HG03558 (cell line): ENCODE measurements around the gene PLD5.
"Not testable (repeated sequence)": the region's sequence is repeated elsewhere in the genome, so short reads cannot be mapped to it uniquely, and the experiment has no call there.

Source experiments
- ATAC-seq: cut with Tn5 transposase; IDR thresholded peaks from one replicate; pipeline ENCODE4 v1.9.1; 2021; ENCODE audit warnings: moderate number of reproducible peaks; ENCODE audit not compliant: unreplicated experiment; ENCODE audit errors: extremely low read depth

PLD5 gene

DNA sequence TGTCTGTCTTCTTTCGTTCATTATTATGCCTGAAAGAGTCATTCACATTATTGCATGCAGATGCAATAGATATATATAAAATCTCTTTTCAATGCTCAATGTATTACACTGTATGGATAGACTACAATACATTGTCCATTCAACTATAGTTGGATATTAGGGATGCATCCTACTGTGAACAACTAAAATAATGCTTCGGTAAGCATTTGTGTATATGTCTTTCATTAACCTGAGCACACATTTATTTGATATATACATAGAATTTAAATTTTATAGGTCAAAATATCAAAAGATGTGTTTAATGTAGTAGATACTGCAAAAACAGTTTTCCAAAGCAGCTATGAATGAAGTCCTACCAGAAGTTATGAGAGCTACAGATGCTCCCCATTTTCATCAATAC lies 8.9 kb downstream of the PLD5 start:
- no peak for ATAC-seq

GRCh38 chr1:242506724-242507123 lies 17.8 kb downstream of the PLD5 start:
- no peak for ATAC-seq

- ATAC-seq, result no peak
These were observed 35.0 kb downstream of the PLD5 start for GRCh38 chr1:242489545-242489944.

- no peak for ATAC-seq
These were observed 46.6 kb downstream of the PLD5 start for GRCh38 chr1:242477944-242478343.

GRCh38 chr1:242470774-242471173 lies 53.7 kb downstream of the PLD5 start:
- no peak for ATAC-seq

GRCh38 chr1:242468784-242469183 lies 55.7 kb downstream of the PLD5 start:
- no peak for ATAC-seq

DNA sequence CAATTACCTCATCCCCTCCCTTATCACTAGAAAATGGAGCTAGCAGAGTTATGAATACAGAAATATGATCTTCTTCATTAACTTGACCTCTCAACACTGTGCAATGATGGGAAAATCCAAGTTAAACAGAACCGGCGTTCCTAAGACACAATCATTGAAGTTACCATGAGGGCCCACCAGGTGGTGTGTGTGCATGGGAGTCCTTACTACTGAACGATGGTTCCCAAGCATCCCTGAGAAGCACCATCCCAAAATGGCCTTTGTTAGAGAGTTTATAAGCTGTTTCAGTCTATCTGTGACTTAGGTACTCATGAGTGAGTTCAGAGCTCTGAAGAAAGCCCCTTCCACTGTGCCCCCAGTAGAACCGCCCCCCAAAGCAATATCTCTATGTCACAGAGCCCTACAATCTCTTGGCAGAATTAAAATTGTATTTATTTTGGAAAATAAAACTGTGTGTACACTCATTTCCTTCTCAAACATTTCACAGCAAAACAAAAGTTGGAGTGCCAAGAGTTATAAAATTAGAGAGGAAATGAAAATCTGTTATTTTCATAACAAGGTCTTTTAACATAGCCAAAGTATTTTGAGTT lies 56.8 kb downstream of the PLD5 start:
- no peak for ATAC-seq

GRCh38 chr1:242462867-242463266 lies 61.6 kb downstream of the PLD5 start:
- ATAC-seq, result no peak

DNA sequence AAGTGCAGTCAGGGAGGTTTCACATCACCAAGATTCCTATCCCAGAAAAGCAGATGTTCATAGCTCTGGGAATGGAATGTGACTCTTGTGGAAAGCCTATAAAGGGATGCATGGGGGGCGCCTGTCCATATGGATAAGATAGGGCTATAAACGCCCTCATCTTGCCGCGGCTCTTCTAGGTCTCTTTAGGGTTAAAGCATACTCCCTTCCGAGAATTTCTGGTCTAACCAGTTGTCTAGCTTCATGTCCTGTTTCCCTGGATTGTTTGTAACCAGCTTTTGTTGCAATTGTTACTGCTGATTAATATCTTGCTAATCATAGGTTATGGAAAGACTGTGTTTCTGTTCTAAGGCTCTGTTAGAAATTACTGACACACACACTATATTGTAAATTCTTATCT lies 64.8 kb downstream of the PLD5 start:
- ATAC-seq, result not testable (repeated sequence)

DNA sequence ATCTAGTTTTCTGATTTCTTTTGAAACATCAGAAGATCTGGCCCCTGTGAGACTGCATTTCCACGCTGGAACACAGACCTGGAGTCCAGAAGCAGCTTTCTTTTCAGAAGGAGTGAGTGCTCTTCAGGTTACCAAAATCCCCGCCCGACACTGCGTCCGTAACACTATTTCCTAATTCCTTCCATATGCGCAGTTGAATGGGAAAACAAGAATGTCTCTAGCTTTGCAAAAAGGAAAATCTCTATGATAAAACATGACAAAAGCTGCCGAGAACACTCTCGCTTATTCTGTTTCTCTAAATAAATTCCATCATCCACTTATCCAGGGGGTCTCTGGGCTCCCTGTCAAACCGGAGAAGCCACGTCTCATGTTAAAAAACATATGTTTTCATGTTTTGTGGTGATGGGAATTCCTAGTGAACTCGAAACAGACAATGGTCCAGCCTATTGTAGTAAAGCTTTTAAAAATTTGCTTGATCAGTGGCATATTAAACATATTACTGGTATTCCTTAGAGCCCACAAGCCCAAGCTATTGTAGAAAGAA lies 67.7 kb downstream of the PLD5 start:
- no peak for ATAC-seq

GRCh38 chr1:242455052-242455361 lies 69.5 kb downstream of the PLD5 start:
- ATAC-seq, result no peak

DNA sequence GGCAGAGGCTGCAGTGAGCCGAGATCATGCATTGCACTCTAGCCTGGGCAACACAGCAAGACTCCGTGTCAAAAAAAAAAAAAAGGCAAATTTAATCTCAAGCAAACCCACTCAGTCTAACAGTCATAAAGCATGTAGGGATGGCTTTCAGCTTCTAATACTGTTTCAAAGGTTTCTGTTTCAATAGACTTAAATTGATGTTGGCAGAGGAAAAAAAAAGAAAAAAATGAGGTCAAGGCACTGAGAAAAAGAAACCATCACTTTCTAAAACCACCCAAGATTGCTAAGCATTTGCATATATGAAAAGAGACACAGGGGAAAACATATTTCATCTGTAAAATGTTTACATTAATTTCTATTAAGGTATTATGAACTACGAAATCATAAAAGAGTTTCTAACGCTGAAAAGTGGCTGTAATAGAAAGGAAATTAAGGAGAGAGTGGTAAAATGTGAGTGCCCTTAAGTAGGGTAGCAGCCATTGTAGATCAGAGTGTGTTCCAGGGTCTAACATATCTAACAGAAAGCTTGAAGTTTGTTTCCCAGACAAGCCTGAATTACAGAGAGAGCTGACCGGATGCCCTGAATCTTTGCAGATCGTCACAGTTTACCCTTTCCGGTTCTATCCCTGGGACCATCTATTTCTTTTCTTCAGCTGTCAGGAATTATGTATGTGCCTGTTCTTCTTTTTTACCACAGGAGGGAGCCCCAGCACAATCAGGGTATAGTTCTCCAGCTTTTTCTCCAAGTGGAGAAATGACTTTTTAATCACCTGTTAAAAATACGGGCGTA lies 70.0 kb downstream of the PLD5 start:
- no peak for ATAC-seq

- ATAC-seq, result no peak
These were observed 71.9 kb downstream of the PLD5 start for GRCh38 chr1:242452573-242452972.

DNA sequence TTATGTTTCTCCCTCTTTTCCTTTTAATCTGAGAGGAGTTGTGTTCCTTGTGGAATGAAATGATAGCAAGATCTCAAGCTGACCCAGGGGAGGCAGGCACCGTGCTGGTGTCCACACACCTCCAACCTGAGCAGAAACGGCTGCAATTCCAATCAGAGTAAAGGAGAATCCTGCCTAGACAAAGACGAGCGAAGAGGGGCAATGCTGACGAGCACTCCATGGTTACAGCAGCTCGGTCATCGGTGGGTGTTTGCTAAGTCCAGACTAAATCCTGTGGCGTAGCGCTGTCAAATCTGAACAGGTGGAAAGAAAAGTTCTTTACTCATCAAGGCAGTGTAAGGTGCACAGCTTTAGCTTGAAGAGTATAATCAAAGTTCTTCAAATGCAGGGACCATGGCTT lies 74.8 kb downstream of the PLD5 start:
- no peak for ATAC-seq

DNA sequence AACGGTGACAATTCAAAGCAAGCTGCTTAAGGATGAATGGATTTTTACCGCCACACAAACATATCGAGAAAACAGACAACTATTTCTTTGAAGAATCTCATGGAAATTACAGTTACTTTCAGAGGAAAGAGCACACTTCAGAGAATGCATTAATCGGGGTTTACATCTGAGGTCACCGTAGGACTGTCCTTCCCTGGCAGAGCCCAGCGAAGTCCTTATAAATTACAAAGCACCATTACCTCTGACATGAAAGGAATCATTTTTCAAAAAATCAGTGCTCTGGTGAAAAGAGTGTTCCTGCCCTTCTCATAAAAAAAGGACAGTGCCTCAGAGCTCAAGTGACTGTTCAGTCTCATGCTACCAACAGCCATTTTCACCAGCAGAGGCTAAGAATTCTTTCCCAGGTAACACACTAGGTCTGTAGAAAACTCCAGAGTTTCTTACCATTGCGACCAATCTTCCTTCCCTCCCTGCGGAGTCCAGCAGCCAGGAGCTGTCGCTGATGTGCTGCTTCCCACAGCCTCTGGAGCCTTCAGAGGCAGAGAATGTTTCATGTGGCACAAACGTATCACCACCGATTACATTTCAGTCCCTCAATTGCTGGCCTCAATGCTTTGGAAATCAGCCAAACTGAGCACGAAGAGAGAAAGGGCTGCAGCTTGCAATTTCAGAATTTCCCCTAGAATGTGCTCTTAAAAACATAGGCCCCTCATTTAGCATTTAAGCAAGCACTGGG lies 75.4 kb downstream of the PLD5 start:
- ATAC-seq, result no peak

DNA sequence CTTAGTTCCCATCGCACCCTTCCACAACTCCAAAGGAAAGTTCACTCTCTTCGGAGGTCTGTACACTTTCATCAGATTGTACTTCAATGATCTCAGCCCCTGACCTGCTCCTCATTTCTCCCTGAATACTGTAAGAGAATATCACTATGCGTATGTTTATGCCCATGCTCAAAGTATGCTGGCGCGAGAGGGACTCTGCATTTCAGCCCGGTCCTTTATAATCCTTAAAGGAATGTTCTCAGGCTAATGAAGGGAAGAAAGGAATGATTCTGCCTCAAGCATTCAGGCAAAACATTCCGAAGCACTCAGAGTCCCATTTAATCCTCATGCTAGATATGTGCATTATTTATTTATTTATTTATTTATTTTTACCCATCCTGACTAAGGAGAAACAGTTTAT lies 76.8 kb downstream of the PLD5 start:
- no peak for ATAC-seq

DNA sequence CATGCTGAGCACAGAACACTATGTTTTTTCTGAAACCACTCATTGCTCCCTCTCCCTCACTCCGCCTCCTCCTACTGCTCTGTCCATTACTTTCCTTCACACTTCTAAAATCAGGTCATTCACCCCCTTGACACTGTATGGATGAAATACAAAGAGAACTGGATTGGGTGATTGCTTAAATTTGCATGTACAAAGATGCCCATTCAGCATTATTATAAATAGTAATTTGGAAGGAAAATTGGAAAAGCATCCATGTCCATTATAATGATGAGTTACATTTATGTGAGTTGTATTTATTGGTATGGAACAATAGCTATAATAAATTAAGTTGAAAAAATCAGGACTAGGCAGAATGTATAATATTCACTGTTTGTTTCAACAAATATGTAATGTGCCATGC lies 83.7 kb downstream of the PLD5 start:
- ATAC-seq, result no peak

- no peak for ATAC-seq
These were observed 89.3 kb downstream of the PLD5 start for GRCh38 chr1:242435200-242435599.

GRCh38 chr1:242432491-242433095 lies 91.9 kb downstream of the PLD5 start:
- ATAC-seq, result no peak

- no peak for ATAC-seq
These were observed 92.7 kb downstream of the PLD5 start for GRCh38 chr1:242431786-242432185.

- no peak for ATAC-seq
These were observed 93.5 kb downstream of the PLD5 start for GRCh38 chr1:242430956-242431355.
